Activated CD4-positive, CD25-positive, alpha-beta regulatory T cell (primary cell): ENCODE data around the gene SLC25A21.

Source experiments
- DNase-seq, 4 experiments: peaks; one replicate each; lab custom pipeline; 2025; lab: John Stamatoyannopoulos, UW

SLC25A21 gene

GRCh38 chr14:36661506-36662257 lies 510.7 kb downstream of the SLC25A21 start, which contains the start of gene PAX9:
PAX9 (plus strand) TSS chr14:36661860; CDS start chr14:36662090, 230 bp downstream.
- DNase-seq = no peak

GRCh38 chr14:36660736-36661505 lies 511.5 kb downstream of the SLC25A21 start:
- no peak for DNase-seq

- DNase-seq = no peak
Observed at GRCh38 chr14:36659822-36660735, 512.3 kb downstream of the SLC25A21 start.

- no peak for DNase-seq
Observed at GRCh38 chr14:36659010-36659821, 513.2 kb downstream of the SLC25A21 start.

GRCh38 chr14:36658123-36659009 lies 514.0 kb downstream of the SLC25A21 start:
- no peak for DNase-seq

- DNase-seq = no peak
Observed at GRCh38 chr14:36657399-36658122, 514.8 kb downstream of the SLC25A21 start.

GRCh38 chr14:36656687-36657398 lies 515.6 kb downstream of the SLC25A21 start:
- DNase-seq = no peak

GRCh38 chr14:36655963-36656686 lies 516.3 kb downstream of the SLC25A21 start:
- DNase-seq = no peak

GRCh38 chr14:36655571-36655962 lies 516.8 kb downstream of the SLC25A21 start:
- DNase-seq = no peak

- DNase-seq = no peak
Observed at GRCh38 chr14:36654794-36655381, 517.5 kb downstream of the SLC25A21 start.

GRCh38 chr14:36653962-36654793 lies 518.2 kb downstream of the SLC25A21 start:
- no peak for DNase-seq

- DNase-seq = no peak
Observed at GRCh38 chr14:36653413-36653812, 519.0 kb downstream of the SLC25A21 start.

- no peak for DNase-seq
Observed at GRCh38 chr14:36652542-36653201, 519.7 kb downstream of the SLC25A21 start.

- DNase-seq = no peak
Observed at GRCh38 chr14:36649872-36650650, 522.3 kb downstream of the SLC25A21 start.
